Right cardiac atrium (tissue), 5 donors: Measurements from ENCODE around the gene HOXC12. TPM values are rescaled to one million over a fixed set of nuclear protein-coding genes. Genes with fewer than 3 reads are reported as not detected.

Source experiments
- microRNA-seq, 2 donors: library from miRNA; unstranded; fragments of <30 nt; microRNA quantifications; one replicate each; pipeline ENCODE4 v1.2.0, GENCODE V29; 2020 to 2021
- polyA plus RNA-seq: library from polyadenylated mRNA; stranded (reverse); fragments of 200-250 nt; gene quantifications from one replicate; pipeline ENCODE4 v1.2.3, GENCODE V29; 2013
- total RNA-seq, 4 donors: library from RNA; stranded (reverse); fragmentation: NEBNext Ultra II Directional; extraction: Animal tissue kit (Norgen Biotek cat#: 25700); gene quantifications; one replicate each; pipeline ENCODE4 v1.2.1, GENCODE V29; 2021
- donor health status: healthy with polysubstance abuse.
- donor health status: DM: no; HTN: yes; CAD: no.
- donor health status: DM: no; HTN: no; CAD: no.
- donor health status: DM: no; HTN: yes; CAD: no; lungs with severe emphysema.
- donor health status: DM: yes; HTN: yes; CAD: no.

The HOXC12 gene
- total and polyA plus RNA-seq, 5 donors = not detected

Small RNA genes lying within 50 kb of the gene (microRNA-seq; reads per million reads assigned to microRNA genes)
- 0.54 to 1.7 reads per million in 2 donors for gene MIR196A2

Other genes with a start within 250 kb of the HOXC12 start
- gene CALCOCO1, start 227.5 kb upstream of the HOXC12 start, total RNA-seq = 100 to 1,000 TPM; 189 to 247 (median 207) TPM
- gene CALCOCO1, start 227.5 kb upstream of the HOXC12 start, polyA plus RNA-seq = 121 TPM
- 1 to 10 TPM; 3.2 to 5.9 (median 4.0) TPM for gene CISTR, start 202.9 kb upstream of the HOXC12 start, total RNA-seq
- 2.8 TPM for gene CISTR, start 202.9 kb upstream of the HOXC12 start, polyA plus RNA-seq
- not detected for gene HOXC13, start 16.1 kb upstream of the HOXC12 start, total RNA-seq
- not detected for gene HOXC13, start 16.1 kb upstream of the HOXC12 start, polyA plus RNA-seq
- gene HOXC11, start 18.2 kb downstream of the HOXC12 start, total RNA-seq = not detected
- not detected for gene HOXC11, start 18.2 kb downstream of the HOXC12 start, polyA plus RNA-seq
- gene HOTAIR, start 20.1 kb downstream of the HOXC12 start, total RNA-seq = not detected
- gene HOTAIR, start 20.1 kb downstream of the HOXC12 start, polyA plus RNA-seq = not detected
- not detected for gene HOXC10, start 30.2 kb downstream of the HOXC12 start, total RNA-seq
- gene HOXC10, start 30.2 kb downstream of the HOXC12 start, polyA plus RNA-seq = not detected
- gene HOXC9, start 45.3 kb downstream of the HOXC12 start, total RNA-seq = under 1 TPM in 1 of 4 donors, not detected in 3; 0.15 TPM
- not detected for gene HOXC9, start 45.3 kb downstream of the HOXC12 start, polyA plus RNA-seq
- not detected for gene HOXC8, start 54.1 kb downstream of the HOXC12 start, total RNA-seq
- gene HOXC8, start 54.1 kb downstream of the HOXC12 start, polyA plus RNA-seq = not detected
- under 1 TPM in 3 of 4 donors, not detected in 1; 0.34 to 0.65 (median 0.42) TPM for gene HOXC6, start 73.5 kb downstream of the HOXC12 start, total RNA-seq
- 0.48 TPM for gene HOXC6, start 73.5 kb downstream of the HOXC12 start, polyA plus RNA-seq
- gene HOXC5, start 78.1 kb downstream of the HOXC12 start, total RNA-seq = not detected
- 0.11 TPM for gene HOXC5, start 78.1 kb downstream of the HOXC12 start, polyA plus RNA-seq
- under 1 TPM in 3 of 4 donors, not detected in 1; 0.14 to 0.37 (median 0.33) TPM for gene HOXC4, start 98.9 kb downstream of the HOXC12 start, total RNA-seq
- 0.32 TPM for gene HOXC4, start 98.9 kb downstream of the HOXC12 start, polyA plus RNA-seq
- gene SMUG1, start 234.1 kb downstream of the HOXC12 start, total RNA-seq = 10 to 100 TPM; 16.8 to 20.7 (median 18.6) TPM
- gene SMUG1, start 234.1 kb downstream of the HOXC12 start, polyA plus RNA-seq = 26.3 TPM